HEK293 (cell line): ENCODE data around the gene IPO9.

Experiments used
- CTCF ChIP-seq: fragments of 450-650 bp; formaldehyde crosslinking; IDR thresholded peaks from 2 replicates; pipeline ENCODE4 v1.5.1; 2016; ENCODE audit warnings: missing biosample characterization, missing genetic modification characterization
- KLF1 ChIP-seq: fragments of 450-650 bp; formaldehyde crosslinking; IDR thresholded peaks from 2 replicates; pipeline ENCODE4 v1.5.1; 2016; ENCODE audit warnings: missing biosample characterization, missing genetic modification characterization
- OVOL3 ChIP-seq: fragments of 450-650 bp; formaldehyde crosslinking; IDR thresholded peaks from 2 replicates; pipeline ENCODE4 v1.5.1; 2016; ENCODE audit warnings: missing biosample characterization, missing genetic modification characterization
- ZNF221 ChIP-seq: fragments of 450-650 bp; formaldehyde crosslinking; IDR thresholded peaks from 2 replicates; pipeline ENCODE4 v1.5.1; 2017; ENCODE audit warnings: missing biosample characterization, missing genetic modification characterization, borderline replicate concordance
- ZNF311 ChIP-seq: fragments of 450-650 bp; formaldehyde crosslinking; IDR thresholded peaks from 2 replicates; pipeline ENCODE4 v1.5.1; 2017; ENCODE audit warnings: missing biosample characterization, missing genetic modification characterization, borderline replicate concordance
- ZNF404 ChIP-seq: fragments of 450-650 bp; formaldehyde crosslinking; IDR thresholded peaks from 2 replicates; pipeline ENCODE4 v1.5.1; 2017; ENCODE audit warnings: missing biosample characterization, missing genetic modification characterization
- ZNF776 ChIP-seq: fragments of 450-650 bp; formaldehyde crosslinking; IDR thresholded peaks from 2 replicates; pipeline ENCODE4 v1.5.0; 2017; ENCODE audit warnings: missing biosample characterization, missing genetic modification characterization, borderline replicate concordance
- ZSCAN30 ChIP-seq: fragments of 450-650 bp; IDR thresholded peaks from 2 replicates; pipeline ENCODE4 v1.5.1; 2018; ENCODE audit warnings: missing biosample characterization, mild to moderate bottlenecking, missing genetic modification characterization, moderate library complexity

DNA sequence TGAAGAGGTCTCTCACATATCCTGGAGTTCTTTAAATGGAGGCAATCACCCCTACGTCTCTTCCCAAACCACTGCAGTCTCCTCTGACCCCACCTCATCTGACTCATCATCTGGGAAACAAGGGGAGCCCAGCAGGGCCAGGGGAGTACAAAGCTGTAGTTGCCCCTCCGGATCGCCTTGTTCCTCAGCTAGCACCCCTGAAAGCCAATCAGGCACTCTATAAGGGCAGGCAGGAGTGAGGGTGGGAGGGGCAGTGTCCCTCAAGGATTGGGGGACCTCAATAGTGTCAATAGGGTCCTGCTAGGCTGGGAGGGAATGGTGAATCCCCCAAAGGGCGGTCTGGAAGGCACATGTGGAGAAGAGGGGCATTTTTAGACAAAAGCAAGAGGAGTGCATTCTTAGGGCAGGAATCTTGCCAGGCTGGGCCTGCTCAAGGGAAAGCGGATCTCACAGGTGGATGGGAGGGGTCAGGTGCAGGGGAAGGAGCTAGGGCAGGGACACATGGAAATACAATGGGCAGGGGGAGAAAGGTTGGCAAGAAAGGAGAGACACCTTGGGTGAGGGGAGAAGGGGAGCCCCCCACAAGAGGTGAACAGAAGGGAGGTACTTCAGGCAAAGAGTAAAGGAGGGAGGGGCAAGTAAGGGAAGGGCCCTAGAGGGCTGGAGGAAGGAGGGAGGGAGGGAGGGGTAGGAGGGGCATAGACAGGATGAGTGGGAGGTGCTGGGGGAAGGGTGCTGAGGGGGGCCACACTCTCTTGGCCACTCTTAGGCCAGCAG lies 65.6 kb downstream of the IPO9 start:
- no peak for TF ChIP-seq CTCF (tag by site-specific recombination)
- no peak for TF ChIP-seq KLF1
- TF ChIP-seq ZNF776 = no peak
- no peak for TF ChIP-seq ZNF404
- no peak for TF ChIP-seq ZNF311 (tag by site-specific recombination)
- TF ChIP-seq ZSCAN30 (tag by site-specific recombination) = no peak
- TF ChIP-seq ZNF221 (tag by site-specific recombination) = no peak
- no peak for TF ChIP-seq OVOL3
